ENCODE measurements around the gene PLCH1. TPM values are rescaled to one million over a fixed set of nuclear protein-coding genes. Genes with fewer than 3 reads are reported as not detected.

PLCH1 gene
- total and polyA plus RNA-seq, 4 experiments from 2014 or later = 0.02 TPM; not detected in 3

DNA sequence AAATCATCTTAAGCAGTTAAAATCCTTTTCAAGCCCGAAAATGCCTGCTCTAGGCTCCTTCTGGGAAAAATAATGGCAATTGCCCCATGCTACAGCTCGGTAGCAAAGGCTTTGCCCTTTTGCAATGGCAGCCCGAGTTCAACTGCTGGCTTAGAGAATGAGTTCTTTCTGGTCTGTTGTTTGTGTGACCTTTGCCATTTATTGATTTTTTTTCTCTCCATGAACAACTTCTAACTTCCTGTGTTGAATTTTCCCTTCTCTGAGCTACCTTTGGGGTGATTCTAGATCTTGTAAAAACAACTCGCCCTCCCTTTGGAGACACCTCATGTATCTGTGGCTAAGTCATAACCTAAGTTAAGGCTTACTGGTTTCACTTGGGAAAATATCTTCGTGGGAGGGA is 139.3 kb downstream of the PLCH1 start:
- intact Hi-C loops (cut with micrococcal nuclease) = no loop called here
- ChIA-PET CTCF (ENCODE audit: partially characterized antibody) (no interaction called here), POLR2A (ENCODE audit: partially characterized antibody) (no interaction called here)
- H3K27ac Mint-ChIP-seq = no peak overlapping the region
- Histone ChIP-seq H3K27me3 (ENCODE audit: insufficient read depth, low read length) (no peaks in the 10 kb centered on the region), H3K9me3 (ENCODE audit: control insufficient read depth in 1 of 2, low read length in 2 of 2) (no peaks in the 10 kb centered on the region), H3K27ac (ENCODE audit: low read depth, low read length) (no peak overlapping the region), H3K4me3 (ENCODE audit: low read length in 2 of 2) (no peak overlapping the region), H3K4me1 (ENCODE audit: insufficient read depth, low read length) (no peaks in the 10 kb centered on the region), H3K36me3 (ENCODE audit: insufficient read depth, low read length) (no peaks in the 10 kb centered on the region)
- H3K36me3 Mint-ChIP-seq = no peaks in the 10 kb centered on the region
- no peaks in the 10 kb centered on the region for H3K4me1 Mint-ChIP-seq
- peaks cover 0 to 17% (median 15%) of the 10 kb centered on the region in 8 donors for H3K9me3 Mint-ChIP-seq
- H3K27me3 Mint-ChIP-seq = peaks cover 0 to 1% of the 10 kb centered on the region in 2 donors
- H3K4me3 Mint-ChIP-seq = no peak overlapping the region
- DNase-seq = no peak

- Mint-ChIP-seq H3K27me3 (peaks cover 0 to 1% of the 10 kb centered on the region in 2 donors), H3K4me3 (no peak overlapping the region), H3K9me3 (peaks cover 0 to 16% (median 13%) of the 10 kb centered on the region in 8 donors), H3K4me1 (no peaks in the 10 kb centered on the region), H3K27ac (no peak overlapping the region), H3K36me3 (no peaks in the 10 kb centered on the region)
- DNase-seq = no peak
- intact Hi-C loops (cut with micrococcal nuclease) = no loop called here
- POLR2A ChIA-PET (ENCODE audit: partially characterized antibody) = no interaction called here
- Histone ChIP-seq H3K4me1 (ENCODE audit: insufficient read depth, low read length) (no peaks in the 10 kb centered on the region), H3K27ac (ENCODE audit: low read depth, low read length) (no peak overlapping the region), H3K4me3 (ENCODE audit: low read length in 2 of 2) (no peak overlapping the region), H3K9me3 (ENCODE audit: control insufficient read depth in 1 of 2, low read length in 2 of 2) (no peaks in the 10 kb centered on the region), H3K36me3 (ENCODE audit: insufficient read depth, low read length) (no peaks in the 10 kb centered on the region), H3K27me3 (ENCODE audit: insufficient read depth, low read length) (no peaks in the 10 kb centered on the region)
- CTCF ChIA-PET (ENCODE audit: partially characterized antibody) = no interaction called here
These were observed 139.9 kb downstream of the PLCH1 start for GRCh38 chr3:155604967-155605366.

DNA sequence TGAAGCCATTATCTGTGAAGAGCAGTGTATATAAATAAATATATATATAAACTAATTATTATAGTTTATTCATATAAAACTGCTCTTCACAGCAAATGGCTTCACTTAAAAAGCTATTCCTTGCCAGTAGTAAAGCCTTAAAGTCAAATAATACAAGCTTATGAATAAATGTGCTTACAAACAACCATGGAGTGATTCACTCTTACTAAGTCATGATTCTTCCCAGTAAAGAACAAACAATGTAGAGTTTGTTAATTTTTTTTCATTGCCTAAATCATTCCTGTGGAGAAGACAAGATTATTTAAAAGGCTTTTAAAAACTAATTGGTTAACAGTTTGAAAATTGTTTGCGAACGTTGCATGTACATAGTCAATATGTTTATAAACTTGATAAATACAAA is 140.7 kb downstream of the PLCH1 start:
- POLR2A ChIA-PET (ENCODE audit: partially characterized antibody) = no interaction called here
- H3K4me3 ChIP-seq (ENCODE audit: low read length in 2 of 2) = no peak overlapping the region
- Mint-ChIP-seq H3K36me3 (no peaks in the 10 kb centered on the region), H3K4me3 (no peak overlapping the region), H3K4me1 (no peaks in the 10 kb centered on the region), H3K27ac (no peak overlapping the region), H3K27me3 (peaks cover 0 to 1% of the 10 kb centered on the region in 2 donors), H3K9me3 (peaks cover 0 to 10% (median 6%) of the 10 kb centered on the region in 8 donors)
- H3K27ac ChIP-seq (ENCODE audit: low read depth, low read length) = no peak overlapping the region
- no peaks in the 10 kb centered on the region for H3K4me1 ChIP-seq (ENCODE audit: insufficient read depth, low read length)
- intact Hi-C loops (cut with micrococcal nuclease) = no loop called here
- H3K27me3 ChIP-seq (ENCODE audit: insufficient read depth, low read length) = no peaks in the 10 kb centered on the region
- H3K36me3 ChIP-seq (ENCODE audit: insufficient read depth, low read length) = no peaks in the 10 kb centered on the region
- DNase-seq = no peak
- CTCF ChIA-PET (ENCODE audit: partially characterized antibody) = no interaction called here
- H3K9me3 ChIP-seq (ENCODE audit: control insufficient read depth in 1 of 2, low read length in 2 of 2) = no peaks in the 10 kb centered on the region

- H3K4me1 ChIP-seq (ENCODE audit: insufficient read depth, low read length) = no peaks in the 10 kb centered on the region
- H3K4me3 ChIP-seq (ENCODE audit: low read length in 2 of 2) = no peak overlapping the region
- peaks cover 0 to 1% of the 10 kb centered on the region in 2 donors for H3K27me3 Mint-ChIP-seq
- ChIA-PET POLR2A (ENCODE audit: partially characterized antibody) (no interaction called here), CTCF (ENCODE audit: partially characterized antibody) (no interaction called here)
- H3K36me3 ChIP-seq (ENCODE audit: insufficient read depth, low read length) = no peaks in the 10 kb centered on the region
- no peaks in the 10 kb centered on the region for H3K36me3 Mint-ChIP-seq
- no peak overlapping the region for H3K27ac Mint-ChIP-seq
- H3K4me1 Mint-ChIP-seq = no peaks in the 10 kb centered on the region
- H3K9me3 Mint-ChIP-seq = peaks cover 0 to 4% (median 0%) of the 10 kb centered on the region in 8 donors
- no peak overlapping the region for H3K4me3 Mint-ChIP-seq
- no peaks in the 10 kb centered on the region for H3K9me3 ChIP-seq (ENCODE audit: control insufficient read depth in 1 of 2, low read length in 2 of 2)
- no peak overlapping the region for H3K27ac ChIP-seq (ENCODE audit: low read depth, low read length)
- intact Hi-C loops (cut with micrococcal nuclease) = no loop called here
- no peaks in the 10 kb centered on the region for H3K27me3 ChIP-seq (ENCODE audit: insufficient read depth, low read length)
- no peak for DNase-seq
These were observed 141.6 kb downstream of the PLCH1 start for GRCh38 chr3:155603302-155603701.

GRCh38 chr3:155602307-155602706 is 142.6 kb downstream of the PLCH1 start:
- Histone ChIP-seq H3K4me1 (ENCODE audit: insufficient read depth, low read length) (no peaks in the 10 kb centered on the region), H3K9me3 (ENCODE audit: control insufficient read depth in 1 of 2, low read length in 2 of 2) (no peaks in the 10 kb centered on the region), H3K27me3 (ENCODE audit: insufficient read depth, low read length) (no peaks in the 10 kb centered on the region), H3K4me3 (ENCODE audit: low read length in 2 of 2) (no peak overlapping the region), H3K27ac (ENCODE audit: low read depth, low read length) (no peak overlapping the region), H3K36me3 (ENCODE audit: insufficient read depth, low read length) (no peaks in the 10 kb centered on the region)
- Mint-ChIP-seq H3K36me3 (no peaks in the 10 kb centered on the region), H3K27ac (no peak overlapping the region), H3K27me3 (peaks cover 0 to 1% of the 10 kb centered on the region in 2 donors), H3K9me3 (no peaks in the 10 kb centered on the region), H3K4me1 (no peaks in the 10 kb centered on the region), H3K4me3 (no peak overlapping the region)
- ChIA-PET POLR2A (ENCODE audit: partially characterized antibody) (no interaction called here), CTCF (ENCODE audit: partially characterized antibody) (no interaction called here)
- no peak for DNase-seq
- intact Hi-C loops (cut with micrococcal nuclease) = no loop called here

DNA sequence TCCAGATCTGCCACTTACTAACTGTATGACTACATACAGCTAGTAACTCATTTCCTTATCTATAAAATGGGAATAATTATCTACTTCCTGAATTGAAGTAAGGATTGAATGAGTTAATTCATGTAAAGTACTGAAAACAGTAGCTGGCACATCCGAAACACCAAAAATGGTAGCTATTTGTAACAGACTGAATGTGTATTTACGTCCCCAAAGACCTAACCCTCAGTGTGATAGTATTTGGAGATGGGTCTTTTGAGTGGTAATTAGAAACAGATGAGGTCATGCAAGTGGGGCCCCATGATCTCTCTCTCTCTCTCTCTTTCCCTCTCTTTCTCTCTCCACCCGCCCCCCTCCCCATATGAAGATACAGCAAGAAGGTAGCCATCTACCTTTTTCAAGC is 146.2 kb downstream of the PLCH1 start:
- no peaks in the 10 kb centered on the region for H3K4me1 ChIP-seq (ENCODE audit: insufficient read depth, low read length)
- no peak overlapping the region for H3K27ac ChIP-seq (ENCODE audit: low read depth, low read length)
- no peak for DNase-seq
- Mint-ChIP-seq H3K4me3 (no peak overlapping the region), H3K36me3 (no peaks in the 10 kb centered on the region), H3K27me3 (peaks cover 0 to 2% of the 10 kb centered on the region in 2 donors), H3K4me1 (no peaks in the 10 kb centered on the region), H3K27ac (no peak overlapping the region), H3K9me3 (no peaks in the 10 kb centered on the region)
- POLR2A ChIA-PET (ENCODE audit: partially characterized antibody) = no interaction called here
- H3K27me3 ChIP-seq (ENCODE audit: insufficient read depth, low read length) = no peaks in the 10 kb centered on the region
- H3K9me3 ChIP-seq (ENCODE audit: control insufficient read depth in 1 of 2, low read length in 2 of 2) = no peaks in the 10 kb centered on the region
- CTCF ChIA-PET (ENCODE audit: partially characterized antibody) = interaction anchor here (1.0 kb wide), 1 partner anchor 9 kb away, joined by 3 read pairs; no protein-coding TSS in a partner anchor
- H3K36me3 ChIP-seq (ENCODE audit: insufficient read depth, low read length) = no peaks in the 10 kb centered on the region
- intact Hi-C loops (cut with micrococcal nuclease) = no loop called here
- no peak overlapping the region for H3K4me3 ChIP-seq (ENCODE audit: low read length in 2 of 2)

- Histone ChIP-seq H3K9me3 (ENCODE audit: control insufficient read depth in 1 of 2, low read length in 2 of 2) (no peaks in the 10 kb centered on the region), H3K27me3 (ENCODE audit: insufficient read depth, low read length) (no peaks in the 10 kb centered on the region), H3K27ac (ENCODE audit: low read depth, low read length) (no peak overlapping the region), H3K36me3 (ENCODE audit: insufficient read depth, low read length) (no peaks in the 10 kb centered on the region), H3K4me1 (ENCODE audit: insufficient read depth, low read length) (no peaks in the 10 kb centered on the region), H3K4me3 (ENCODE audit: low read length in 2 of 2) (no peak overlapping the region)
- intact Hi-C loops (cut with micrococcal nuclease) = no loop called here
- POLR2A ChIA-PET (ENCODE audit: partially characterized antibody) = no interaction called here
- Mint-ChIP-seq H3K4me1 (no peaks in the 10 kb centered on the region), H3K4me3 (no peak overlapping the region), H3K27me3 (peaks cover 0 to 2% of the 10 kb centered on the region in 2 donors), H3K36me3 (no peaks in the 10 kb centered on the region), H3K27ac (no peak overlapping the region), H3K9me3 (no peaks in the 10 kb centered on the region)
- no peak for DNase-seq
- CTCF ChIA-PET (ENCODE audit: partially characterized antibody) = no interaction called here
These were observed 148.3 kb downstream of the PLCH1 start for GRCh38 chr3:155596615-155597014.

DNA sequence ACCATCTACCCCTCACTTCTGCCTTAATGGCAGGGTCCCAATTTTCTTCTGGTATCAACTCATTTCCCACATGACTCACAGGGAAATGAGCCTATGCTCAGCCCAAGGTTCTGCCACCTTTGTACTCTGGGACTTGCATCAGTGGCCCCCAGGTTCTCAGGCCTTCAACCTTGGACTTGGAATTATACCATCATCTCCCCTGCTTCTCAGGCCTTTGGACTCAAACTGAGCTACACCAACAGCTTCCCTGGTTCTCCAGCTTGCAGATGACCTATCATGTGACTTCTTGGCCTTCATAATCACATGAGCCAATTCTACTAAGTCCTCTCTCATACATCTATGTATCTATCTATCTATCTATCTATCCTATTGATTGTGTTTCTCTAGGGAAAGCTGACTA is 149.5 kb downstream of the PLCH1 start:
- intact Hi-C loops (cut with micrococcal nuclease) = no loop called here
- no peaks in the 10 kb centered on the region for H3K36me3 Mint-ChIP-seq
- CTCF ChIA-PET (ENCODE audit: partially characterized antibody) = no interaction called here

More for the DNA sequence above, 149.5 kb downstream of the PLCH1 start:
- Mint-ChIP-seq H3K9me3 (peaks cover 0 to 2% (median 0%) of the 10 kb centered on the region in 8 donors), H3K4me1 (no peaks in the 10 kb centered on the region), H3K4me3 (no peak overlapping the region), H3K27ac (no peak overlapping the region), H3K27me3 (peaks cover 0 to 3% of the 10 kb centered on the region in 2 donors)
- Histone ChIP-seq H3K4me3 (ENCODE audit: low read length in 2 of 2) (no peak overlapping the region), H3K9me3 (ENCODE audit: control insufficient read depth in 1 of 2, low read length in 2 of 2) (no peaks in the 10 kb centered on the region), H3K27ac (ENCODE audit: low read depth, low read length) (no peak overlapping the region), H3K4me1 (ENCODE audit: insufficient read depth, low read length) (no peaks in the 10 kb centered on the region), H3K36me3 (ENCODE audit: insufficient read depth, low read length) (no peaks in the 10 kb centered on the region), H3K27me3 (ENCODE audit: insufficient read depth, low read length) (no peaks in the 10 kb centered on the region)
- POLR2A ChIA-PET (ENCODE audit: partially characterized antibody) = no interaction called here
- no peak for DNase-seq
